Glomerular endothelial cell (primary cell): ENCODE data around the gene FSTL3. TPM values are rescaled to one million over a fixed set of nuclear protein-coding genes. Genes with fewer than 3 reads are reported as not detected.
A peak's percentile ranks its signal among the peaks of the same experiment; 100 is the strongest.
"Not testable (repeated sequence)": the region's sequence is repeated elsewhere in the genome, so short reads cannot be mapped to it uniquely, and the experiment has no call there.

Experiments used
- DNase-seq: peaks from one replicate; pipeline ENCODE4 v3.0.0-alpha.2; 2011; ENCODE audit warnings: low read depth, low spot score; ENCODE audit errors: extremely low read depth
- total RNA-seq: library from RNA; depleted of rRNA; stranded (reverse); fragments of >200 nt; gene quantifications from 2 replicates; pipeline ENCODE4 v1.2.3, GENCODE V29; 2015

Gene FSTL3
- total RNA-seq: 171 and 280 TPM in 2 replicates

DNA sequence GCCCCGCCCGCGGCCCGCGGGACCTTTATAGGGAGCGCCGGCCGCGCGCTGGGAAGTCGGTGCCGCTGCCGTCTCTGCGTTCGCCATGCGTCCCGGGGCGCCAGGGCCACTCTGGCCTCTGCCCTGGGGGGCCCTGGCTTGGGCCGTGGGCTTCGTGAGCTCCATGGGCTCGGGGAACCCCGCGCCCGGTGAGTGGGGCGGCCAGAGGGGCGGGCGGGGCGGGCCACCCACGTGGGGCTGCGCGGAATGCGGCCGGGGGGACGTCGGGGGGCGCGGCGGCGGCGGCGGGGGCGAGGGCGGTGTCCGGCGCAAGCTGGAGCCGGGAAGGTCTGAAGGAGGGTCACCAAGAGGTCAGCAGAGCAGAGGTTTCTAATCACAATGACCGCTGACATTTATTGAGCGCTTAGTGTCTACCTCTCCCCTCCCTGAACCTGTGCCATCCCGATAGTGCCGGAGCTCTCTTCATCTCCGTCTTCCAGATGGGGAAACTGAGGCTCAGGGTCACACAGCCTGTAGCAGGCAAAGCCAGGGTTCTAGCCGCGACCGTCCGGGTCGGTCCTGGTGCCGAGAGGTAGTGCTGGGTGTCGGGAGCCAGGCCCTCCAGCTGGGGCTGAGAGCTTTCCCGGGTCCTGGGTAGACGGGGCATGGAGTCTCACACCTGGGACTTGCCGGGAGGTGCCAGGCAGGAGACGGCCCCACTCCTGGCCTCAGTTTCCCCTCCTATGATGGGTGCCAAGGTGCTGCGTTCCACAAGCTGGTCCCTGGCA lies at the start of gene FSTL3:
Gene FSTL3 (plus strand): TSS at position 54 of the 767 bp plus-strand sequence. CDS start 32 bp downstream, at position 86.
- no peak for DNase-seq

DNA sequence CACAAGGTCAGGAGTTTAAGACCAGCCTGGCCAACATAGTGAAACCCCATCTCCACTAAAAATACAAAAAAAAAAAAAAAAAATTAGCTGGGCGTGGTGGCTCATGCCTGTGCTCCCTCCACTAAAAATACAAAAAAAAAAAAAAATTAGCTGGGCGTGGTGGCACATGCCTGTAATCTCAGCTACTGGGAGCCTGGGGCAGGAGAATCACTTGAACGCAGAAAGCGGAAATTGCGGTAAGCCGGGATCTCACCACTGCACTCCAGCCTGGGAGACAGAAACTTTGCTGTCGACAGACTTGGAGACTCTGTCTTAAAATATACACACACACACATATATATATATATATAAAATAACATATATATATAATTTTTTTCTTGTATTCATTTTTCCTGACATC lies 49.6 kb upstream of the FSTL3 start:
- not testable (repeated sequence) for DNase-seq

DNA sequence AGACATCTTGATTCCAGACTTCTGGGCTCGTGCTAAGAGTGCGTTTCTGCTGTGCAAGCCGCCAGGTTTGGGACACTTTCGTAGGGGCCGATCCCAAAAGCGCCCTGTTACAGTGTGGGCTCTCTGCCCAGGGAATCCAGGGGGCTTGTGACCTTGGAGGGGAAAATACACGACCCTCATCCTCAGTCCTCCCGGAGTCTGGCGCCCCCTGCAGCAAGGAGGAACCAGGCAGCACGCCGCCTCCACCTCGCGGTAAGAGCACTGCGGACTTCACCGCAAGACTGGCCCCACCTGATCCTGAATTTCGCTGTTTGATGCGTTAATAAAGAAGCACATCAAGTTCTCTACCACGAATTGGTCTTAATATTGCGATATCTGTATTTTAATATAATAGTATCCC lies 48.0 kb upstream of the FSTL3 start:
- DNase-seq: no peak

DNA sequence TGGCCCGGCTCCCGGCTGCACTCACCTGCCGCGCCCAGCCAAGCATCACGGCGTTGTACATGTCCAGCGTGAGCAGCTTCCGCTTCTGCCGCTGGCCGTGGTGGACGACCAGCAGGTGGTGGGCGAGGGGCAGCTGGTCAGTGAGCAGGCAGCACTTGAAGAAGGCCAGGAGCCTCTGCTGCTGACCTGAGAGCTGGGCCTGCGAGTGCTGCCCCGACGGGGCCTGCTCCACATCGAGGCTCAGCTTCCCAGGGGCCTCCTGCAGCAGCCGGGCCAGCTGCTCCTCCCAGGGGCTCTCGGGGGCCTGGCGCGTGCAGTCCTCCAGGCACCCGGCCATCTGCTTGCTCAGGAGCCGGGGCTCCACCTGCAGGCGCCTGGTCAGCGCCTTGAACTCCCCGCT lies 46.7 kb upstream of the FSTL3 start:
- DNase-seq: not testable (repeated sequence)

DNA sequence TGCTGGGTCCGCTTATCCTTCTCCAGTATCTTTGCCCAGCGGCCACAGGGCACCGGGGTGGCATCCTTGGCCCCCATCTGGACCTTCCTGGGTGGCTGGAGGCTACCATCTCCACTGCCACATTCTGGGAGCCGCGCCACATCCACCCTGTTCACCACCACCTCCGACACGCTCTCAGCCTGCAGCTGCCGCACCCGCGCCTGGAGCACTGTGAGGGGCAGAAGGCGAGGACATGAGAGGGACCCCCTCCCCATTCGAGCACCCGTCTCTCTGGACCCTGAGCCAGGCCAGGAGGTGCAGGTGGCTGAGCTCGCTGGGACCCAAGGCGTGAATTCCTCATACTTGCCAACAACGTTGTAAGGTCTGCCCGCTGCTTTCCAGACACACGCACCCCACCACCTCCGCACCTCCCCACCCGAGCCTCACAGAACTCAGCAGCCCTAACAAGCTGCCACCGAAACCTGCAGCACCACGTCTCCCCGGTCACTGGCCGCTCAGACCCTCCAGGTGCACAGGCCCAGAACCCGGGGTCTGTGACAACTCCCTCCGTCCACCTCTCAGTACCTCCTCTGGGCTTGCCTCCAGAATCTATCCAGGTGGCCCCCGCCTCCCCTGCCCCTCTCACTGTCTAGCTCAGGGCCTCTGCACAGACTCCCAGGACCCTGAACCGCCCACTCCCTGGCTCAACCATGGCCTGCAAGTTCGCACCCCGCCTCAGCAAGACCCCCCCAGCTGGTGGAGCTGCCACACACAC lies 46.1 kb upstream of the FSTL3 start:
- DNase-seq: no peak

DNA sequence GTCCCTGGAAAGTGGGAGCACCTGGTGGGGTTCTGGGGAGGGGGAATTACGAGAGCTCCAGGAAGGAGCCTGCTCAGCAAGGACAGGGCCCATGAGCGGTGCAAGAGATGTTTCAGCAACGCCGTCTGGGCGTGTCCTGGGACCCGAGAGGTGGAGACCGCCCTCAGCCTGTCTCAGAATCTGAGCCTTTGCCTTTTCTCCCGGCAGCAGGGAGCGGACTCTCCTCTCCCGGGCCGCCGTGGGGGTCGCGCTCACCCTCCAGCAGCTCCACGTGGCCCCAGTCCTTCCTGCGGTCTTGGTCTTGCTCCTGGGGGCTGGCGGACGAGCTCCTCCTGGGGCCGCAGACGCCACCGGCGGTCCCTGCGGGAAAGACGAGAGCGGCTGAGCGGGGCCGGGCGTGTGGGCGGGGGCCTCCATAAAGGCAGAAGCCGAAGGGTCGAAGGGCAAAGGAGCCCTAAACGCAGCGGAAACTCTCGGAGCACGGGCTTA lies 43.6 kb upstream of the FSTL3 start:
- DNase-seq: no peak

DNA sequence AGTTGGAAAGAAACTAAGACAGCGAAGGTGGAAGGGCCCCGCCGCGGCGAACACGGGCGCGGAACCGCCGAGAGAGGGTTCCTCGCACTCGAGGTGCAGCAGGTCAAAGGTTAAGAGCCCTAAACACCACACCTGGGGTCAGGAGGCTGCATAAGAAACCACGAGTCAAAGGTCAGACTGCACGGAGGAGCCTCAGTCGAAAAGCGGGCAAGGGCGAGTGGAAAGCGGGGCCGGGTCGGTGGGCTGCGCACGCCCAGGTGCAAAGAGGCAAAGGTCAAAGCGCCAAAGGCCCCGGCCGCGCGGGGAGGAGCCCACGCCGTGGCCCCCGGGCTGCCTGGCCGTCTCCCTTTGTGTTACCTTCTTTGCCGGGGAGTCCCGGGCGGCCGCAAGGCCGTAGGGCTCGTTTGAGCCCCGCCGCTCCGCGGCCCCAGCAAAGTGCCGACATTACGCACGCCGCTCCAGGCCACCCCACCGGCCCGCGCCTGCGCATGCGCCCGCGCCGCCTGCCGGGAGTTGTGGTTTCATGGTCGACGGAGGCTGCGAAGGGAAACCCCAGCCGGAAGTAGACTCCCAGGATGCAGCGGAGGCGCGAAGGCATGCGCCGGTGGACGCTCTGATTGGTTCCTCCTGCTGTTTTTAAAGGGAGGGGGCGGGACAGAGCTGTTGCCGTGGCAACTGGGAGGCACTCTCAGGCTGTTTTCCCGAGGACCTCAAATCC lies 43.0 kb upstream of the FSTL3 start, which contains the start of gene POLRMT:
Gene POLRMT (minus strand): TSS at position 470 of the 718 bp plus-strand sequence. CDS start 25 bp downstream, at position 445.
- DNase-seq: peak; percentile 83

DNA sequence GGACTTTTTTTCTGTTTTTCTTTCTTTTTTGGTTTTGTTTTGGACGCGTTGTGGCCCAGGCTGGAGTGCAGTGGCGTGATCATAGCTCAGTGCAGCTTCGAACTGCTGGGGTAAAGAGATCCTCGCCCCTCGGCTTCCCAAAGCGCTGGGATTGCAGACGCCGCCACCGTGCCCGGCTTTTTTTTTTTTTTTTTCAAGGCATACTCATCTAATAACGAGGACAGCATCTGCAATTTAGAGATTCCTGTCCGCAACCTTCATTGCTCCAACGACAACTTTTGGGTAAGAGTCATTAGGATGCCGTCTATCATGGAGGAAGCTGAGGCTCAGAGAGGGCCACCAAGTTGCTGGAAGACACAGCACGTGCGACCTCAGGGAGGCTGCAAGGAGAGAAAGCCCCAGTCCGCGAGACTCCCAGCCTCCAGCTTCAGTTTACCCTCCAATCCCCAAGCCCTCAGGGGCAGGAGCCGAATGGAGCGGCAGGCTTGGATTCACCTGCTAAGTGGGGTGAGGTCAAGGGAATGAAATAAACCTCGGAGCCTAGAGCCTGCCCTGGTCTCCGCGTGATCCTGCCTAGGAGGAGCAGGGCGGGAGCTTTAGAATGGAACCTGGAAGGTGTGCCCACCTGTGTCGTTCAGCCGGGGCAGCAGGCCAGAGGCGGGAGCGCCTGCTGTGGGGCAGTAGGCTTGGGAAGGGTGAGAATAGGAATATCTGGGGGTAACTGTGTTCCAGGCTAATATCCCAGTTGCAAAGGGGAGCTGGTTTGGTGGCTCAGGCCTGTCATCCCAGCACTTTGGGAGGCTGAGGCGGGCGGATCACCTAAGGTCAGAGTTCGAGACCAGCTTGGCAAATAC lies 42.2 kb upstream of the FSTL3 start:
- no peak for DNase-seq

DNA sequence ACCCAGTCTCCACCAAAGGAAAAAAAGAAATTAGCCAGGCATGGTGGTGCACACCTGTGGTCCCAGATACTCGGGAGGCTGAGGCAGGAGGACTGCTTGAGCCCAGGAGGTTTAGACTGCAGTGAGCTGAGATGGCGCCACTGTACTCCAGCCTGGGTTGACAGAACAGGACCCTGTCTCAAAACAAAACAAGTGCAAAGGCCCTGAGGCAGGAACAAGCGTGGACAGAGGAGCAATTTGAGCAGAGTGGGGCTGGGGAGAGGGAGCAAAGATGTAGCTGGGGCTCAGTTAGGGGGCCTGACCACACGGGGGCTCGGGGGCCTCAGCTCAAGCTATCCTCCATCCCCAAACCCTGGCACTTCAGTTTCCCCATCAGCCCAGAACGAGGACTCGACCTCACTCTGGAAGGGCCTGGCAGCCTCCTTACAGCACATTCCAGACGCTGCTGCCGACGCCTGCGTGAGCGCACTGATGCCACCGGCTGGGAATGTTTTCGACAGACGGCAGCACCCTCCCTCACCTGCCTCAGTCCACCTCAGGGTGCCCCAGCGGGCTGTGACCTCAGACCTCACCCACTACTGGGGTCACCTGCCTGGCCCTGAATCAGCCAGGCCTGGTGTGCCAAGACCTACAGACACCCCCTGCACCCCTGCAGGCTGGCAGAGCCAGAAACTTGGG lies 41.1 kb upstream of the FSTL3 start:
- no peak for DNase-seq

DNA sequence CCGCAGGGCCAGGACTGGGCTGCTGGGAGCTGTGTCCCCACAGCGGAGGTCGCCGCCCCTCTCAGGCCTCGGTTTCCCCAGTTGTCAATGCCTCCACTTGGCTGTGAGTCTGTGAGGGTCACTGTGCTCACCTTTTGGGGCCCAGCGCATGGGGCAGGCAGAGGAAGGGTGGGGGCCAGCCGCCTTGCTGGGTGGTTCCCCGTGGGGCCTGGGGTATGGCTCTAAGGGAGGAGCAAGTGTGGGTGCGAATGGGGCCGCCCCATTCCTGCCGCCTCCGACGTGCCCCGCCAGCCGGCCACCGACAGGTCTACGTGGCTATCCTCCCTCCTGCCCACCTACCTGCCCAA lies 37.3 kb upstream of the FSTL3 start:
- no peak for DNase-seq

DNA sequence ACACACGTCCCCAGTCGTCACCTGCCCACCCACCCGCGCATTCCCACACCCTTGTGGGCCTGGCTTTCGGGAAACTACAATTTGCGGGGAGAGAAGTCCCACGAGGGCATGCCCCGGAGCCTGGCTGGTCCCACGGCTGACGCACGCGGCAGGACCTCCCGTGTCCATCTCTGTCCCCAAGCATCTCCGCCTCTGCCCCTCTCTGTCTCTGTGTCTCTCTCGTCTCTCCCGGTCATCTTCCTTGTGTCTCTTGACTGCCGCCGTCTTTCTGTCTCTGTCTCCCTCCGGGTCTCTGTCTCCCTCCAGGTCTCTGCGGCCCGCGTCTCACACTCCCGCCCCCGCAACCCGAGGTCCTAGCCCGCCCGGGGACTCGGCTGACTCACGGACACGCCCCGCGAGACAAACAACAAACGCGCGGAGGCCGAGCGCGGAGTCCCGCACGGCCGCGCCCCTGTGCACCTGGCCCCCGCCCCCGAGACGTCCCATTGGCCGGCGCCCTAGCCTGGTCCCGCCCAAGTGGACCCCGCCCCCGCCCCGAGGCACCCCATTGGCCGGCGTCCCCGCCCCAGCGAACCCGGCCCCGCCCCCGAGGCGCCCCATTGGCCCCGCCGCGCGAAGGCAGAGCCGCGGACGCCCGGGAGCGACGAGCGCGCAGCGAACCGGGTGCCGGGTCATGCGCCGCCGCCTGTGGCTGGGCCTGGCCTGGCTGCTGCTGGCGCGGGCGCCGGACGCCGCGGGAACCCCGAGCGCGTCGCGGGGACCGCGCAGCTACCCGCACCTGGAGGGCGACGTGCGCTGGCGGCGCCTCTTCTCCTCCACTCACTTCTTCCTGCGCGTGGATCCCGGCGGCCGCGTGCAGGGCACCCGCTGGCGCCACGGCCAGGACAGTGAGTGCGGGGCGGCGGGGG lies 36.7 kb upstream of the FSTL3 start, which contains the start of gene FGF22:
Gene FGF22 (plus strand): TSS at position 627 of the 908 bp plus-strand sequence. CDS start 47 bp downstream, at position 674.
- DNase-seq: no peak

DNA sequence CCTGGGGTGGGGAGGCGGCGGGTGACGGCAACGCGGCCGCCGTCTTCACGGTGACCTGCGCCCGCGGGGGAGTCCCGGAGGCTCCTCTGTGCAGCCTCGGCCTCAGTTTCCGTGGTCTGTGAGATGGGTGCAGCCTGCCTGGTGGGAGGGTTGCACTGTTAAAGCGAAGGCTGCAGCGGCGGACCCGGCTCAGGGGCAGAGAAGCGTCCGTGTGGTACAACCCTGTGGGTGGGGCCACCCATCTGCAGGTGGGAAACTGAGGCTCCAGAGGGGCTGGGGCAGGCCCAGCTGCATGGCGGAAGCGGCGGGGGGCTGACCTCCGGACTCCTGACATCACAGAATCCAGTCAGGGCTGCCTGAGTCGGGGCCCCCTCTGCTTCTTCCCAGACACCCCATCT lies 36.0 kb upstream of the FSTL3 start:
- no peak for DNase-seq

DNA sequence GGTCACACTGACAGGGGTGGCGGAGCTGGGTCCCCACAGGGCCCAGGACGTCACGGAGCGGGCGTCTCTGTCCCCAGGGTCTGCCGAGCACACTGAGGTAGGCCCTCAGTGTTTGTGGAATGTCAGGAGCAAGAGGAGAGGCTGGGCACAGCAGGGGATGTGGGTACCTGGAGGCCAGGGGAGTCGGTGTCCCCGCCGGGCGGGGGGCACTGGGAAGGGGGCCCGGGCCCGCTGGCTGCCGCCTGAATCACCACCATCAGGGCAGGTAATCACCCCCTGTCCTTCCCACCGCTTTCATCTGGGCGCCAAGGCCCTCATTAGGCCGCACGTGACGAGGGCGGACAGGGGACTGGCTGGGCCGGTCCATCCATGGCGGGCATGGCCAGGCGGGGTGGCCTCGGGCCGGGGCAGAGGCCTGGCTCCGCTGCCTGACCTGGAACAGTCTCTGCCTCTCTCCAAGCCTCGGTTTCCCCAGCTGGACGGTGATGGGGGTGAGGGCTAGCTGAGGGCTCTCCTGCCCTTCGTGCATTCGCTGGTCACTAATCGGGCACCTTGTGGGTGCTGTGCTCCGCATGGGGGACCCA lies 35.5 kb upstream of the FSTL3 start:
- DNase-seq: no peak

DNA sequence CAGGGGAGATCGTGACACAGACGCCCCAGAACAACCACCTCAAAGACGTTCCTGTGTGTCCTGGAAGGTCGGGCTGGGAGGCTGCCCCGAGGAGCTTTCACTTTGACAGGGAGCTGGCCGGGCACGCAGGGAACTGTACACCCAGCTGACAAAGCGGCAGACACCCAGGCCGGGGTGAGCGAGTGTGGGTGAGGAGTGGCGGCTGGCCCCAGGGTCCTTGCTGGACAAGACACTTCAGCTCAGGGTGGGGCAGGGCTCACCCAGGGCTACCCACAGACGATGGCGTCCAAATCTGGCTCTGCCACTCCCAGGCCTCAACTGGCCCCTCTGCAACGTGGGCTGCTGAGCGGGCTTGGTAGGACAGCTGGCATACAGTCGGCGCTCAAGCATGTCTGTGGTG lies 34.5 kb upstream of the FSTL3 start:
- no peak for DNase-seq

DNA sequence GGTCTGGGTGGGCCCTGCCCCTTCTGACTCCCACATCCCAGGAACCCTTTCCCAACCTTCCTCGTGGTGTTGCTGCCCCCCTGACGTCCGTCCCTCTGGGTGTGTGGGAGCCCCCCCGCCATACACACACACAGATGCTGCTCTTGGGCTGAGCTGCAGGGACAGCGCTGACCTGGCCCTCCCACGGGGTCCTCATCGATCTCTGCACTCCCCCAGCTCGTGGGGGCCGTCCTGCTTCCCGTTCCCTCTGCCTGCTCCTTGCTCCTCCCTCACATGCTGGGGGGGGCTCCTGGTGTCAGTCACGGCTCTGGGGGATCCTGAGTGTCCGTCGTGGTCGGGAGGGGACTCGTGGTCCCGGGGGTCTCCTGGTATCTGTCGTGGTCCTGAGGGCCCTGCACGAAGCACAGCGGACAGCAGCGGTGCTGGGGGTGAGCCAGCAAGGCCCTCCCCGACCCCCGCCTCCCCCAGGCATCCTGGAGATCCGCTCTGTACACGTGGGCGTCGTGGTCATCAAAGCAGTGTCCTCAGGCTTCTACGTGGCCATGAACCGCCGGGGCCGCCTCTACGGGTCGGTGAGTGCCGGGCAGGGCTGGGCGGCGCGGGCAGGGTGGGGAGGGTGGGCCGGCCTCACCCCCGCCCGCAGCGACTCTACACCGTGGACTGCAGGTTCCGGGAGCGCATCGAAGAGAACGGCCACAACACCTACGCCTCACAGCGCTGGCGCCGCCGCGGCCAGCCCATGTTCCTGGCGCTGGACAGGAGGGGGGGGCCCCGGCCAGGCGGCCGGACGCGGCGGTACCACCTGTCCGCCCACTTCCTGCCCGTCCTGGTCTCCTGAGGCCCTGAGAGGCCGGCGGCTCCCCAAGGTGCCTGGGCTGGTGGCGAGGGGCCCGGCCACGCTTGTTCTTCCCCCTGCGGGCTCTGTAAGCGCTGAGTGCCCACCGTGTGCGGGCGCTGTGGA lies 33.1 kb upstream of the FSTL3 start:
- no peak for DNase-seq

DNA sequence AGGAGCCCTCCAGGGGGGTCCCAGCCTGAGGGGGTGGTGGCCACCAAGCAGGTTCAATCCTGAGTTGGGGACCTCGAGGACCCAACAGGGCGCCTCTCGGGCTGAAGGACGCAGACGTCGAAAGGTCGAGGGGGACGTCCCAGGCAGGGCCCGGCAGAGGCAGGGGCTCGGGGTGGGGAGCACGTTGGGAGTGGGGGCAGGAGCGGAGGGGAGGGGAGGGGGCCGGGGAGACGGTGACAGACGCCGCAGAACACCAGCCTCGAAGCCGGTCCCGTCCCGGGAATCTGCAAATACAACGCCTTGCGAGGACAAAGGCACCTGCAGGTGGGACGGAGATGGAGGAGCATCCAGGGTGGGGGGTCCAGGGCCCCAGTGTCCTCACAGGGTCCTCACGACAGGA lies 32.5 kb upstream of the FSTL3 start:
- no peak for DNase-seq

DNA sequence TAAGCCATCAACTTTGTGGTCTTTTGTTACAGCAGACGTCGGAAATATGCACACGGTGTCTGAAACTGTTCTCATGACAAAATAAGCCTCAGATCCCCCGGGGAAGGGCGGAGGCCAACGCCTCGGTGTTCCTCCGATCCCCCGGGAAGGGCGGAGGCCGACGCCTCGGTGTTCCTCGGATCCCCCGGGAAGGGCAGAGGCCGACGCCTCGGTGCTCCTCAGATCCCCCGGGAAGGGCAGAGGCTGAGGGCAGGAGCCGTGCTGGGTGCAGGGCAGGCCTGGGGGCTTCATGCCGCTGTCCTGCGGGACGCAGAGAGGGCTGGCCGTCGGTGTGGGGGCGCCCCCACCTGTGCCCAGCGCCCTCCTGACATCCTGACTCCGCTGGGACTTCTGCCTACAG lies 31.8 kb upstream of the FSTL3 start:
- no peak for DNase-seq
